ENCODE data around the gene APBA2. TPM values are rescaled to one million over a fixed set of nuclear protein-coding genes. Genes with fewer than 3 reads are reported as not detected.

APBA2 gene
- total and polyA plus RNA-seq, 2 of the 4 experiments (the other 2 are of a cell fraction) = 21.7 to 33.0 TPM

DNA sequence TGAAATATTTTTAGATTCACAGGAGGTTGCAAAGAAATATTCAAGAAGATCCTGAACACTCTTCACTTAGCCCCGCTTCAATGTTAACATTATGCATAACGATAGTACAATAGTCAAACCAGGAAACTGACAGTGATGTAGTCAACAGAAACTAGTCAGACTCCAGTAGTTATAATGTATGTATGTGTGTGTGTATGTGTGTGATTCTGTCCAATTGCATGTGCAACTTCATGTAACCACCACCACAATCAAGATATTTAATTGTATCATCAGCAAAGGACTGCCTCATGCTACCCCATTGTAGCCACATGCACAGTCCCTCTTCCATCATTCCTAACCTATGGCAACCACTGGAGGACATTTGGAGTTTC lies 77.9 kb downstream of the APBA2 start:
- Histone ChIP-seq H4K5ac (ENCODE audit: low read depth, low read length) (no peak overlapping the region), H3K36me3 (ENCODE audit: control insufficient read depth, insufficient read depth, low read length) (no peaks in the 10 kb centered on the region; the same call in 1 of the 2 replicates), H3K23ac (ENCODE audit: low read depth, low read length) (no peak overlapping the region), H3K18ac (ENCODE audit: low read depth, low read length) (no peak overlapping the region), H3K56ac (ENCODE audit: extremely low read depth, insufficient read depth, low read length) (no peak overlapping the region), H2BK120ac (ENCODE audit: low read depth, low read length) (no peak overlapping the region), H3K4me2 (ENCODE audit: low read depth, low read length) (no peak overlapping the region), H2BK5ac (ENCODE audit: low read depth, low read length, poor library complexity, severe bottlenecking) (no peak overlapping the region), H3K79me1 (ENCODE audit: low read depth in 1 of 2, low read length in 2 of 2) (peaks cover 8 to 43% of the 10 kb centered on the region in 2 experiments), H3K4me1 (ENCODE audit: control insufficient read depth, insufficient read depth, low read length) (peaks cover 10% of the 10 kb centered on the region), H2BK15ac (ENCODE audit: low read depth, low read length) (0 out of 3 replicates have a peak overlapping the region, but pooled peaks have one; percentile 14), H2AFZ (replicated peaks; ENCODE audit: low read length, poor library complexity) (no peak overlapping the region), H2BK20ac (ENCODE audit: low read depth, low read length) (no peak overlapping the region; the same call in 1 of the 2 replicates), H3K9ac (ENCODE audit: low read depth, low read length) (no peak overlapping the region), H3K9me1 (ENCODE audit: insufficient read depth, low read length) (peaks cover 7% of the 10 kb centered on the region), H3K27ac (ENCODE audit: insufficient read depth, low read length) (no peak overlapping the region), H2AK9ac (replicated peaks; ENCODE audit: low read depth, low read length, poor library complexity) (no peak overlapping the region), H3K14ac (replicated peaks; ENCODE audit: low read depth, low read length) (no peak overlapping the region), H3K4ac (ENCODE audit: low read depth, low read length) (no peak overlapping the region), H3K9me3 (ENCODE audit: control insufficient read depth, insufficient read depth, low read length) (no peaks in the 10 kb centered on the region), H2AK5ac (ENCODE audit: low read depth, low read length) (no peak overlapping the region), H4K20me1 (ENCODE audit: insufficient read depth, low read length) (no peaks in the 10 kb centered on the region), H3K4me3 (ENCODE audit: insufficient read depth, low read depth, low read length) (no peak overlapping the region), H4K91ac (ENCODE audit: insufficient read depth, low read depth, low read length) (no peak overlapping the region), H3K27me3 (ENCODE audit: control insufficient read depth, insufficient read depth, low read length) (no peaks in the 10 kb centered on the region), H4K8ac (ENCODE audit: low read depth in 2 of 2, low read length in 2 of 2) (no peak overlapping the region)
- intact Hi-C loops (cut with micrococcal nuclease) (no loop called here), dilution Hi-C loops (cut with HindIII; ENCODE audit: low sequenced_read_pairs, unreplicated experiment) (no loop called here), in situ Hi-C loops (cut with MboI; ENCODE audit: low sequenced_read_pairs) (no loop called here)
- DNase-seq = no peak
- POLR2A ChIA-PET (ENCODE audit: unreplicated experiment) = no interaction called here
- no peak for TF ChIP-seq RCOR1 (IDR thresholded peaks at IDR 0.05; ENCODE audit: insufficient replicate concordance, low read length)
- ATAC-seq (ENCODE audit: low read depth) = no peak
- CTCF ChIA-PET = no interaction called here
- no TSS peak for BruUV-seq (replicated peaks)
- no CpG with 5 or more reads among the region's 2 CpGs for WGBS, 2 experiments (ENCODE audit: extremely low coverage in 2 of 2, insufficient read length in 1 of 2)
